A549 treated with AZD2906 at 1 μM for 4 hours (cell line): ENCODE results near the gene MYOT. TPM values are rescaled to one million over a fixed set of nuclear protein-coding genes. Genes with fewer than 3 reads are reported as not detected.

Source experiments
- total RNA-seq: library from RNA; stranded (reverse); fragments of 200-300 nt; extraction: Qiagen RNA extraction; gene quantifications from 5 replicates; pipeline ENCODE4 v1.2.3, GENCODE V29; 2022

Gene MYOT, protein sequence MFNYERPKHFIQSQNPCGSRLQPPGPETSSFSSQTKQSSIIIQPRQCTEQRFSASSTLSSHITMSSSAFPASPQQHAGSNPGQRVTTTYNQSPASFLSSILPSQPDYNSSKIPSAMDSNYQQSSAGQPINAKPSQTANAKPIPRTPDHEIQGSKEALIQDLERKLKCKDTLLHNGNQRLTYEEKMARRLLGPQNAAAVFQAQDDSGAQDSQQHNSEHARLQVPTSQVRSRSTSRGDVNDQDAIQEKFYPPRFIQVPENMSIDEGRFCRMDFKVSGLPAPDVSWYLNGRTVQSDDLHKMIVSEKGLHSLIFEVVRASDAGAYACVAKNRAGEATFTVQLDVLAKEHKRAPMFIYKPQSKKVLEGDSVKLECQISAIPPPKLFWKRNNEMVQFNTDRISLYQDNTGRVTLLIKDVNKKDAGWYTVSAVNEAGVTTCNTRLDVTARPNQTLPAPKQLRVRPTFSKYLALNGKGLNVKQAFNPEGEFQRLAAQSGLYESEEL
- 0.08 to 0.27 TPM (median 0.13 TPM) in 3 of 5 replicates, not detected in the others for total RNA-seq

DNA sequence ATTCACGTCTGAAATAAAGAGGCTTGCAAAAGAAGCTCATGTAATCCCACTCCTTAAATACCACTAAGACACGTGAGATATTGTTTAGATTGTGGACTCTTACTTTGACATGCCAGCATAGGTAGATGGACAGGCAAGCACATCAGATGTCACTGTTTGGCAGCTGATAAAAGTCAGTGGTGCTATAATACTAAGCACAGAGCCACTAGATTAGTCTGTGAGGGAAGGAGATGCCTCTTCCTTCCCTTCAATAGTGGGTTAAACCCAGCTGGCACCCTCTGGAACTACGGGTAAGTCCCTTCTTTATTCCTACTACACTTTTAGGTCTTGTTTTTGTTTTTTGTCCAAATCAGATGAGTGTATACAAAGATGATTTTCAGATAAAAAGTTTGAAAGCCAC, at the start of gene MYOT:
MYOT (plus strand) TSS at position 197 of the 400 bp plus-strand sequence. CDS start 2,792 bp downstream, outside the sequence.

DNA sequence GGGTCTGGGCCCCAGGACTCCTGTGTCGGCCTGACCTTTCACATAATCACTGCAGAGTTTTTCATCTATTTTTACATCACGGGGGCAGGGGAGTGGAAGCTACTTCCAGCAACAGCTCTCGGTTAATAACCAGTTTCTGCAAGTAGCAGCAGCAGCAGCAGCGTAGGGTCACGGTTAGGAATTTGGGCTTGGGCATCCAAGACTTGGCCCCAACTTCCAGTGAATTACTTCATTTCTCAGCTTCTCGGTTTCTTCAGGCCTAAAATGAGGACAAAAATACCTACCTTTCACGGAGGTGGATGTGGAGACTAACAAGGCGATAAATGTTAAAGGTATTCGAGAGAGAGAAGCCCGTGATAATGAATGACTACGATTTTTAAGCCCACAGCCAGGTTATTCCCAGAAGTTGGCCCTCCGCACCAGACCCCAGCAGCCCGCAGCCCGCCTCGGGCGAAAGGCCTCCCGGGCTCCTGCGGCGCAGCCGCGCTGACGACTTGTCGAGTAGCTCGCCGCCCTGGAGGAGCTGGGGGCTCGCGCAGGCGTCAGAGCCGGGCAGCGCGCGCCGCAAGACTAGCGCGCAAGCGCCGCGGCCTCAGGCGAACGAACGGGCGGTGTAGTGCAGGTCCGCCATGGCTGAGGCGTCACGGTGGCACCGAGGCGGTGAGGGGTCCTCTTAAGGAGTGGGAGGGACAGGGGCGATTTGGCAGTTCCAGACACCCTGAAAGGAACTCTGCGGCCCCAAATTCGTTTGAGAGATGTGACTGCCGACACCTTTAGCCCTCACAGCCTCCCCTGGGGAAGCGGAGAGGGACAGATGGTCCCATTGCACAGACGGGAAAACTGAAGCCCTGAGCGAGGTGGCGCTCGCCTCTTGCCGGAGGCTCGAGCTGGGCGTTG, 21.5 kb downstream of the MYOT start, which contains the start of gene PKD2L2:
PKD2L2 (plus strand) TSS at position 595 of the 897 bp plus-strand sequence; CDS start at position 630, 35 bp downstream.

Other genes with a start within 250 kb of the MYOT start
- gene KLHL3, start 131.8 kb upstream of the MYOT start, total RNA-seq: 0.08 to 0.49 TPM (median 0.23 TPM) in 5 replicates
- gene HNRNPA0, start 113.5 kb upstream of the MYOT start, total RNA-seq: 46.7 to 52.8 TPM (median 52.1 TPM) in 5 replicates
- 0.05 to 0.09 TPM (median 0.07 TPM) in 3 of 5 replicates, not detected in the others for gene PKD2L2, start 21.6 kb downstream of the MYOT start, total RNA-seq
- 10.0 to 15.3 TPM (median 11.4 TPM) in 5 replicates for gene FAM13B, start 165.2 kb downstream of the MYOT start, total RNA-seq
- not detected in 5 replicates for gene WNT8A, start 216.2 kb downstream of the MYOT start, total RNA-seq